Astrocyte (in vitro differentiated cells and primary cell): ENCODE measurements around the gene OTOGL. TPM values are rescaled to one million over a fixed set of nuclear protein-coding genes. Genes with fewer than 3 reads are reported as not detected.

Source experiments
- DNase-seq: peaks from one replicate; pipeline ENCODE4 v3.0.0-alpha.2; 2010; ENCODE audit warnings: low read depth
- FAIRE-seq: peaks from 2 replicates; lab custom pipeline; 2011; peaks lifted over from hg19 to GRCh38; lab: Jason Lieb, UNC
- H2AFZ ChIP-seq: 2 replicates; pipeline ENCODE4 v1.6.0; 2012; ENCODE audit warnings: low read depth, low read length, inconsistent platforms
- H3K27ac ChIP-seq: 2 replicates; pipeline ENCODE4 v1.5.1; 2011; ENCODE audit warnings: low read depth, low read length, inconsistent platforms
- H3K27me3 ChIP-seq: 2 replicates; pipeline ENCODE4 v1.6.0; 2011; ENCODE audit warnings: low read length, inconsistent platforms; ENCODE audit not compliant: insufficient read depth
- H3K36me3 ChIP-seq: 2 replicates; pipeline ENCODE4 v1.5.1; 2011; ENCODE audit warnings: low read length, inconsistent platforms; ENCODE audit not compliant: insufficient read depth
- H3K4me1 ChIP-seq: 2 replicates; pipeline ENCODE4 v1.5.1; 2011; ENCODE audit warnings: low read length, inconsistent platforms; ENCODE audit not compliant: insufficient read depth
- H3K4me2 ChIP-seq: 2 replicates; pipeline ENCODE4 v1.6.0; 2012; ENCODE audit warnings: low read length, inconsistent platforms
- H3K4me3 ChIP-seq: 2 replicates; pipeline ENCODE4 v1.5.1; 2011; ENCODE audit warnings: low read depth, mild to moderate bottlenecking, low read length, inconsistent platforms; ENCODE audit not compliant: insufficient read depth
- H3K79me2 ChIP-seq: 2 replicates; pipeline ENCODE4 v1.6.0; 2012; ENCODE audit warnings: mild to moderate bottlenecking, low read length, inconsistent platforms; ENCODE audit not compliant: insufficient read depth
- H3K9ac ChIP-seq: 2 replicates; pipeline ENCODE4 v1.6.0; 2012; ENCODE audit warnings: mild to moderate bottlenecking, low read length, inconsistent platforms
- H3K9me3 ChIP-seq: 2 replicates; pipeline ENCODE4 v1.5.1; 2012; ENCODE audit warnings: low read depth, mild to moderate bottlenecking, low read length, inconsistent platforms; ENCODE audit not compliant: insufficient read depth
- H4K20me1 ChIP-seq: 2 replicates; pipeline ENCODE4 v1.6.0; 2012; ENCODE audit warnings: low read length, inconsistent platforms; ENCODE audit not compliant: insufficient read depth
- H3K27ac Mint-ChIP-seq: one replicate; pipeline ENCODE4 v1.8.0; 2021; ENCODE audit warnings: mild to moderate bottlenecking, mixed read lengths; ENCODE audit not compliant: unreplicated experiment
- H3K27me3 Mint-ChIP-seq: one replicate; pipeline ENCODE4 v1.8.0; 2021; ENCODE audit warnings: low read depth, mixed read lengths; ENCODE audit not compliant: unreplicated experiment
- H3K36me3 Mint-ChIP-seq: one replicate; pipeline ENCODE4 v1.8.0; 2021; ENCODE audit warnings: low read depth, mixed read lengths; ENCODE audit not compliant: unreplicated experiment
- H3K4me1 Mint-ChIP-seq: one replicate; pipeline ENCODE4 v1.8.0; 2021; ENCODE audit warnings: low read depth, mixed read lengths; ENCODE audit not compliant: unreplicated experiment
- H3K4me3 Mint-ChIP-seq: one replicate; pipeline ENCODE4 v1.8.0; 2021; ENCODE audit warnings: mild to moderate bottlenecking, moderate library complexity, mixed read lengths; ENCODE audit not compliant: unreplicated experiment
- H3K9me3 Mint-ChIP-seq: one replicate; pipeline ENCODE4 v1.8.0; 2021; ENCODE audit warnings: mild to moderate bottlenecking, mixed read lengths; ENCODE audit not compliant: unreplicated experiment
- CTCF ChIP-seq: IDR thresholded peaks from 2 replicates; pipeline ENCODE4 v1.5.1; 2011; ENCODE audit warnings: low read depth, mild to moderate bottlenecking, inconsistent platforms, low read length, moderate library complexity; ENCODE audit not compliant: insufficient read depth
- EZH2 ChIP-seq: IDR thresholded peaks from 2 replicates; pipeline ENCODE4 v1.6.1; 2012; ENCODE audit warnings: mild to moderate bottlenecking, low read length, inconsistent platforms; ENCODE audit not compliant: insufficient read depth
- total RNA-seq: library from RNA; stranded (reverse); gene quantifications from 2 replicates; pipeline ENCODE4 v1.2.1, GENCODE V29; 2021

OTOGL gene
- total RNA-seq, 1 donor from 2014 or later = 0.16 TPM

- Histone ChIP-seq H3K4me2 (no peak overlapping the region), H3K4me1 (no peaks in the 10 kb centered on the region), H3K9ac (no peak overlapping the region), H3K36me3 (no peaks in the 10 kb centered on the region), H3K4me3 (no peak overlapping the region), H3K27me3 (no peaks in the 10 kb centered on the region), H2AFZ (no peak overlapping the region), H4K20me1 (no peaks in the 10 kb centered on the region), H3K9me3 (no peaks in the 10 kb centered on the region), H3K79me2 (no peaks in the 10 kb centered on the region), H3K27ac (no peak overlapping the region)
- FAIRE-seq = no peak
- H3K27ac Mint-ChIP-seq = peak overlapping the region; percentile 71
- DNase-seq = peak; percentile 42
- TF ChIP-seq CTCF = no peak
- no peaks in the 10 kb centered on the region for H3K27me3 Mint-ChIP-seq
- no peaks in the 10 kb centered on the region for H3K36me3 Mint-ChIP-seq
- H3K4me3 Mint-ChIP-seq = no peak overlapping the region
- H3K9me3 Mint-ChIP-seq = no peaks in the 10 kb centered on the region
- H3K4me1 Mint-ChIP-seq = peaks cover 11% of the 10 kb centered on the region
These were observed 222.3 kb downstream of the OTOGL start for GRCh38 chr12:80321653-80322052.

- H3K27ac Mint-ChIP-seq = no peak overlapping the region
- no peak overlapping the region for H3K4me3 Mint-ChIP-seq
- Histone ChIP-seq H3K4me1 (no peaks in the 10 kb centered on the region), H3K4me3 (no peak overlapping the region), H3K36me3 (no peaks in the 10 kb centered on the region), H4K20me1 (no peaks in the 10 kb centered on the region), H2AFZ (peak overlapping the region; percentile 15), H3K27me3 (no peaks in the 10 kb centered on the region), H3K4me2 (no peak overlapping the region), H3K9me3 (no peaks in the 10 kb centered on the region), H3K9ac (no peak overlapping the region), H3K79me2 (no peaks in the 10 kb centered on the region), H3K27ac (no peak overlapping the region)
- peaks cover 9% of the 10 kb centered on the region for H3K4me1 Mint-ChIP-seq
- DNase-seq (no peak), FAIRE-seq (no peak)
- H3K27me3 Mint-ChIP-seq = no peaks in the 10 kb centered on the region
- no peak for TF ChIP-seq EZH2
- TF ChIP-seq CTCF = no peak
- no peaks in the 10 kb centered on the region for H3K9me3 Mint-ChIP-seq
- no peaks in the 10 kb centered on the region for H3K36me3 Mint-ChIP-seq
These were observed 226.0 kb downstream of the OTOGL start for GRCh38 chr12:80325167-80325959.

- H3K4me3 ChIP-seq = no peak overlapping the region
- FAIRE-seq (no peak), DNase-seq (no peak)
- no peak overlapping the region for H3K27ac Mint-ChIP-seq
- H3K27me3 ChIP-seq = no peaks in the 10 kb centered on the region
- H3K36me3 Mint-ChIP-seq = no peaks in the 10 kb centered on the region
- no peaks in the 10 kb centered on the region for H3K27me3 Mint-ChIP-seq
- no peak overlapping the region for H3K4me3 Mint-ChIP-seq
- H3K9me3 Mint-ChIP-seq = no peaks in the 10 kb centered on the region
- H3K4me1 ChIP-seq = no peaks in the 10 kb centered on the region
- no peak overlapping the region for H3K9ac ChIP-seq
- H2AFZ ChIP-seq = no peak overlapping the region
- H3K79me2 ChIP-seq = no peaks in the 10 kb centered on the region
- H3K9me3 ChIP-seq = no peaks in the 10 kb centered on the region
- no peak for TF ChIP-seq EZH2
- no peaks in the 10 kb centered on the region for H4K20me1 ChIP-seq
- H3K4me1 Mint-ChIP-seq = no peaks in the 10 kb centered on the region
- no peak overlapping the region for H3K4me2 ChIP-seq
- H3K36me3 ChIP-seq = no peaks in the 10 kb centered on the region
- no peak overlapping the region for H3K27ac ChIP-seq
These were observed 233.5 kb downstream of the OTOGL start for GRCh38 chr12:80332827-80333226.
